Calu3 (cell line): ENCODE data around the gene SPOCD1. TPM values are rescaled to one million over a fixed set of nuclear protein-coding genes. Genes with fewer than 3 reads are reported as not detected.

Experiments used
- BruUV-seq: library from RNA; stranded (reverse); fragments of 400-500 nt; replicated peaks from 2 replicates; lab custom pipeline; 2021; lab: Mats Ljungman, UMichigan
- CTCF ChIA-PET: fragments of 300-600 bp; sonication (Branson Sonifier 250); formaldehyde crosslinking; loops from one replicate; lab custom pipeline; 2022; ENCODE audit warnings: antibody characterized with exemption; lab: Charles Lee
- DNase-seq: peaks from one replicate; pipeline ENCODE4 v3.0.0; 2022
- H3K27ac Mint-ChIP-seq: one replicate; pipeline ENCODE4 v1.8.0; 2022; ENCODE audit warnings: mixed read lengths; ENCODE audit not compliant: unreplicated experiment
- H3K27me3 Mint-ChIP-seq: one replicate; pipeline ENCODE4 v1.8.0; 2022; ENCODE audit warnings: mixed read lengths; ENCODE audit not compliant: unreplicated experiment
- H3K36me3 Mint-ChIP-seq: one replicate; pipeline ENCODE4 v1.8.0; 2022; ENCODE audit warnings: mild to moderate bottlenecking, moderate library complexity, mixed read lengths; ENCODE audit not compliant: insufficient read depth, unreplicated experiment
- H3K4me1 Mint-ChIP-seq: one replicate; pipeline ENCODE4 v1.8.0; 2022; ENCODE audit warnings: mild to moderate bottlenecking, low read depth, mixed read lengths; ENCODE audit not compliant: unreplicated experiment
- H3K4me3 Mint-ChIP-seq: one replicate; pipeline ENCODE4 v1.8.0; 2022; ENCODE audit warnings: mild to moderate bottlenecking, low read depth, moderate library complexity, mixed read lengths; ENCODE audit not compliant: unreplicated experiment
- H3K9me3 Mint-ChIP-seq: one replicate; pipeline ENCODE4 v1.8.0; 2022; ENCODE audit warnings: low read depth, mixed read lengths; ENCODE audit not compliant: unreplicated experiment
- intact Hi-C: fragments of 100-400 bp; cut with micrococcal nuclease; formaldehyde crosslinking; loops from one replicate; pipeline ENCODE4 v1.10.0; 2022; ENCODE audit not compliant: unreplicated experiment
- total RNA-seq: library from RNA; stranded (reverse); gene quantifications from 2 replicates; pipeline ENCODE4 v1.2.3, GENCODE V29; 2022
- TF ChIP-seq, protein P1 (sequence below): fragments of 200-600 bp; IDR thresholded peaks from one replicate; pipeline ENCODE4 v1.8.0; 2022; ENCODE audit warnings: antibody characterized with exemption; ENCODE audit not compliant: unreplicated experiment

The SPOCD1 gene
- total RNA-seq, 1 experiment from 2014 or later, result 6.3 TPM

DNA sequence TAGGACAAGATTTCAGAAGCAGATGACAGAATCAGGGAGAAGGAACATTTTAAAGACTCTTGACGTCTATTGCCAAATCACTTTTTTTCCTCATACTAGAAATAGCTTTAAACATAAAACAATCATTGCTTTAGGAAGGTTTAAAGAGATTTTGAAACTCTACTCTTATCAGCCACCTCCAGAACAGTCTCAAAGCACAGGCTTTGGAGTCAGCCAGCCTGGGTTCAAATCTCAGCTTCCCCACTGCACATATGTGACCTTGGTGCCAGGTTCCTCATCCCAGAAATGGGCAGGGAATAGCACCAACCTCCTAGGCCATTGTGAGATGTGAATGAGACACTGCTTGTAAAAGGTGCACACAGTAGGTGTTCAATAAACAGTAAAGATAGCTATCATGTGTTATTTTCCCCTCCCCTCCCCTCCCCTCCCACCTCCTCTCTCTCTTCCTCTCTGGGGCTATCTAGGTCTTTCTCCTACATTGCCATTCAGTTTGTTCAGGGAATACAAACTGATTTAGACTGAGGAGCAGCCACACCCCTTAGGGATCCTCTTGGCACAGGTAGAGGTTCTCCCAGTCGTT lies 20.6 kb downstream of the SPOCD1 start:
- TF ChIP-seq, protein P1, sequence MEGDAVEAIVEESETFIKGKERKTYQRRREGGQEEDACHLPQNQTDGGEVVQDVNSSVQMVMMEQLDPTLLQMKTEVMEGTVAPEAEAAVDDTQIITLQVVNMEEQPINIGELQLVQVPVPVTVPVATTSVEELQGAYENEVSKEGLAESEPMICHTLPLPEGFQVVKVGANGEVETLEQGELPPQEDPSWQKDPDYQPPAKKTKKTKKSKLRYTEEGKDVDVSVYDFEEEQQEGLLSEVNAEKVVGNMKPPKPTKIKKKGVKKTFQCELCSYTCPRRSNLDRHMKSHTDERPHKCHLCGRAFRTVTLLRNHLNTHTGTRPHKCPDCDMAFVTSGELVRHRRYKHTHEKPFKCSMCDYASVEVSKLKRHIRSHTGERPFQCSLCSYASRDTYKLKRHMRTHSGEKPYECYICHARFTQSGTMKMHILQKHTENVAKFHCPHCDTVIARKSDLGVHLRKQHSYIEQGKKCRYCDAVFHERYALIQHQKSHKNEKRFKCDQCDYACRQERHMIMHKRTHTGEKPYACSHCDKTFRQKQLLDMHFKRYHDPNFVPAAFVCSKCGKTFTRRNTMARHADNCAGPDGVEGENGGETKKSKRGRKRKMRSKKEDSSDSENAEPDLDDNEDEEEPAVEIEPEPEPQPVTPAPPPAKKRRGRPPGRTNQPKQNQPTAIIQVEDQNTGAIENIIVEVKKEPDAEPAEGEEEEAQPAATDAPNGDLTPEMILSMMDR, result no peak
- CTCF ChIA-PET, result no interaction called here
- Mint-ChIP-seq H3K4me3 (no peak overlapping the region), H3K9me3 (no peaks in the 10 kb centered on the region), H3K36me3 (peaks cover 4% of the 10 kb centered on the region), H3K27me3 (no peaks in the 10 kb centered on the region), H3K27ac (no peak overlapping the region), H3K4me1 (peaks cover 30% of the 10 kb centered on the region)
- no peak for DNase-seq
- no TSS peak for BruUV-seq
- intact Hi-C loops, result no loop called here

DNA sequence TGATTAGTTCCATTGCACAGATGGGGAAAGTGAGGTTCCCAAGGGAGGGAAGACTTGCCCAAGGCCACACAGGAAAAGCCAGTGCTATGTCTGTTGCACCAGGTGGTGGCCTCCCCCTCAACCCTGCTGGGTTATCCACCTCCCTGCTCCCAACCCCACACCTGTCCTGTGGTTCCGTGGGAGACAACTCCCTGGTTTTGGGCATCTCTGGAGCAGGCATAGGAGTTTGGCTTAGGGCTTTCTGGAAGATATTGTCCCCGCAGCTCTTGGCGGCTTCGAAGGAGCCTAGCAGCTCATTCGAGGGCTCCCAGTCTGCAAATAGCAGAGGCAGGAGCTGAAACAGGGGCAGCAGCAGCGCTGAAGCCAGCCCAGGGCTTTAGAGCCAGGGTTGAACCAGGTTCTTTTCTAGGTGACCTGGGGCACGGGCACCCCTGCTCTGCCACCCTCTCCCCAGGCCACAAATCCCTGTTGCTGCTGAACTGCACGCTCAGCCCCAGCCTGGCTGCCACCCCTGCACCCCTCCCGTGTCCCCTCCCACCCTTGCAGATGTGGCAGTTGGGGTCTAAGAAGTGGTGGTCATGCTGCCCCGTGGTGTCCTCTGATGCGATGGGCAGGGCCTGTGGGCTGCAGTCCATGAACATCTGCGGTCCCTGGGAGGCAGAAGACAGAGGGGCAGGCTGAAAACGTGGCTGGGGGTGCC lies 22.1 kb downstream of the SPOCD1 start:
- TF ChIP-seq, protein P1, result no peak
- DNase-seq, result no peak
- Mint-ChIP-seq H3K27me3 (no peaks in the 10 kb centered on the region), H3K36me3 (peaks cover 13% of the 10 kb centered on the region), H3K4me1 (peaks cover 24% of the 10 kb centered on the region), H3K27ac (no peak overlapping the region), H3K4me3 (no peak overlapping the region), H3K9me3 (no peaks in the 10 kb centered on the region)
- intact Hi-C loops, result no loop called here
- CTCF ChIA-PET, result no interaction called here
- BruUV-seq, result no TSS peak

DNA sequence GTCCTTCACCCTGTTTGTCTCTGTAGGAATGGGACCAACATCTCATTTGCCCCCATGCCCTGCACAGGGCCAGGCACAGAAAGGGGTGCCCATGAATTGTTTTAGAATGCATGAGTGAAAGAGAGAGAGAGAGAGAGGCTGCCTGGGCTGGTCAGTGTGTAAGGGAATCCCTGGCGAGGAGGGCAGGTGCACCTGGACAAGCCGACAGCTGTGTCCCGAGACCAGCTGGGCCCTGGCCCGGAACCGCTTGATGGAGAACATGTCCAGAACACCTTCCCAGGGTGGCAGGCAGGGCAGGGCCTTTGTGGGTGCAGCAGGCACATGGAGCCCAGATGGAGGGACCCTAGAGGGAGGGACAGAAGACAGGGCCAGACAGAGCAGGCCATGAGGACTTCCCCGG lies 22.7 kb downstream of the SPOCD1 start:
- Mint-ChIP-seq H3K36me3 (peaks cover 20% of the 10 kb centered on the region), H3K9me3 (no peaks in the 10 kb centered on the region), H3K4me3 (no peak overlapping the region), H3K4me1 (peaks cover 19% of the 10 kb centered on the region), H3K27ac (no peak overlapping the region), H3K27me3 (no peaks in the 10 kb centered on the region)
- no TSS peak for BruUV-seq
- TF ChIP-seq, protein P1, result no peak
- no peak for DNase-seq
- intact Hi-C loops, result no loop called here
- CTCF ChIA-PET, result no interaction called here

DNA sequence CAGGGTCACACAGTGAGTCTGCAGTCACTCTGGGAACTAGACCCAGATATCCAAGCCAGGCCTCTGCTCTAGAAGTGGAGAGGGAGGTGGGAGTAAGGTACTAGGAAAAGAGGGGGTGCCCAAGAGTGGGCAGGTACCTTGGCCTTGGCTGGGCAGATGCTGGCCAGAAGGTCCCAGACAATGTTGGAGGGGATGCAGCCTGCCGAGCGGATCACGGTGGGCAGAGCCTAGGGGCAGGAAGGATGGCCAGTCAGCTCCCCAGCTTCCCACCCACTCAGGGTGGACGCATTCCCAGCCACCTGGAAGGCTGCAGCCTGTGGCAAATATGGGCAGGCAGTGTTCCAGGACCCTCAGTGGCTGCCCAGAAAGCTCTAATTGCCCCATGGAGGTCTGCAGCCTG lies 23.3 kb downstream of the SPOCD1 start:
- no peaks in the 10 kb centered on the region for H3K9me3 Mint-ChIP-seq
- H3K4me1 Mint-ChIP-seq, result peaks cover 19% of the 10 kb centered on the region
- no peaks in the 10 kb centered on the region for H3K27me3 Mint-ChIP-seq
- CTCF ChIA-PET, result interaction anchor here (0.6 kb wide), 1 partner anchor 30 kb away, joined by 8 read pairs; no protein-coding TSS in a partner anchor
- TF ChIP-seq, protein P1, result no peak
- no peak overlapping the region for H3K27ac Mint-ChIP-seq
- no peak for DNase-seq
- peaks cover 21% of the 10 kb centered on the region for H3K36me3 Mint-ChIP-seq
- no peak overlapping the region for H3K4me3 Mint-ChIP-seq
- no TSS peak for BruUV-seq
- intact Hi-C loops, result no loop called here
